GM19240 (cell line): ENCODE measurements around the gene AGO1.
A peak's percentile ranks its signal among the peaks of the same experiment; 100 is the strongest.
"Not testable (repeated sequence)": the region's sequence is repeated elsewhere in the genome, so short reads cannot be mapped to it uniquely, and the experiment has no call there.

Experiments used
- DNase-seq: peaks from one replicate; pipeline ENCODE4 v3.0.0; 2011; ENCODE audit warnings: low spot score; ENCODE audit not compliant: insufficient read length

Gene AGO1

GRCh38 chr1:35915693-35916092 lies 32.7 kb downstream of the AGO1 start:
- DNase-seq = no peak

GRCh38 chr1:35923791-35924221 lies 40.8 kb downstream of the AGO1 start:
- no peak for DNase-seq

GRCh38 chr1:35924838-35925237 lies 41.8 kb downstream of the AGO1 start:
- DNase-seq = no peak

GRCh38 chr1:35925741-35926140 lies 42.7 kb downstream of the AGO1 start:
- no peak for DNase-seq

DNA sequence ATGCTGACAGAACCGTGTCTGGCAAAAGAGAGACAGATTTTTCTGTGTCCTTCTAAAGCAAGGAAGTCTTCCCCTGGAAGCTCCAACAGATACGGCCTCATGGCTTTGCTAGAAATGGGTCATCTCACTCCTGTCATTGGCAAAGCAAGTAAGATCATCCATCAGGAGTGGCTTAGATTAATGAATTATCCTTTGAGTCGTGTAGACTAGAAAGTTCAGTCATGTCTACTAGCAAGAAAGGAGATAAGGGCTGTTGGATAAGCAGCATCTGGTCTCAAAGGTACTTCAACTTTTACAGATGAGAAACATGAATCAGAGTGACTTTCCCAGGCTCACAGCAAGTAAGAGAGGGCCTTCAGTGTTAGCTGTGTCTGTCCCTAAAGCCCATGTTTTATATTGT lies 44.5 kb downstream of the AGO1 start:
- no peak for DNase-seq

DNA sequence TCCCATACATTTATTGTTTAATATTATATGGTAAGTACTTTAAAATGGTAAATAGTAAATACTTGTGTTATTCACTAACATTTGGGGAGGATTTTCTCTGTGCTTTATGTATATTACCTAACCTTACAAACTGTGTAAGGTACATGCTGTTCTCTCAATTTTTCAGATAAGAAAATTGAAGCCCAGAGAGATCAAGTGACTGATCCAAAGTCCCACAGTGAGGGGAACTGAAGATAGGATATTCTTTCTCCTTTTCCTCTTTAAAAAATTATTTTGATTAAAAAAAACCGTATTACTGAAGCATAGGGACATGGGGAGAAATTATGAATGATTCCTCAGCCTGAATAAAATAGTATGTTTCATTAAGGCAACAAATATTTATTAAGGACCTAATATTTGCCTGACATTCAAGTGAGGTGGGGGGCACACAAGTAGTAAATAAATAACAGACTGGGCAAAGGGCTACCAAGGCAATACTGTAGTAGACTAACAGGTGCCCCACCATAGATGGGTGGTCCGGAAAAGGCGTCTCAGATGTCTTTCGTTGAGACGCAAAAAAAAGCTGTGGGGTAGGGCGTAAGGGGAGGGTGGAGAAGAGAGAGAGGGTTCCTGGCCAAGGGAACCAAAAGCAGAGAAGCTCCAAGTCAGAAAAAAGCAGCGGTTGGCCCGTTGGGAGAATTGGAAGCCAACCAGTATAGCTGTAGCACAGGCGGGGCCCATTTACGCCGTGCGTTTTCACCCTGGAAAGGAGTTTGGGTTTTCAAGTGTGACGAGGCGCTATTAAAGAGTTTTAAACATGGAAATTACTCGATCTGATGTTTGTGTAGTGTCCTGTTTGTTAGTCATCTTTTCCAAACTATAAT lies 47.0 kb downstream of the AGO1 start:
- no peak for DNase-seq

DNA sequence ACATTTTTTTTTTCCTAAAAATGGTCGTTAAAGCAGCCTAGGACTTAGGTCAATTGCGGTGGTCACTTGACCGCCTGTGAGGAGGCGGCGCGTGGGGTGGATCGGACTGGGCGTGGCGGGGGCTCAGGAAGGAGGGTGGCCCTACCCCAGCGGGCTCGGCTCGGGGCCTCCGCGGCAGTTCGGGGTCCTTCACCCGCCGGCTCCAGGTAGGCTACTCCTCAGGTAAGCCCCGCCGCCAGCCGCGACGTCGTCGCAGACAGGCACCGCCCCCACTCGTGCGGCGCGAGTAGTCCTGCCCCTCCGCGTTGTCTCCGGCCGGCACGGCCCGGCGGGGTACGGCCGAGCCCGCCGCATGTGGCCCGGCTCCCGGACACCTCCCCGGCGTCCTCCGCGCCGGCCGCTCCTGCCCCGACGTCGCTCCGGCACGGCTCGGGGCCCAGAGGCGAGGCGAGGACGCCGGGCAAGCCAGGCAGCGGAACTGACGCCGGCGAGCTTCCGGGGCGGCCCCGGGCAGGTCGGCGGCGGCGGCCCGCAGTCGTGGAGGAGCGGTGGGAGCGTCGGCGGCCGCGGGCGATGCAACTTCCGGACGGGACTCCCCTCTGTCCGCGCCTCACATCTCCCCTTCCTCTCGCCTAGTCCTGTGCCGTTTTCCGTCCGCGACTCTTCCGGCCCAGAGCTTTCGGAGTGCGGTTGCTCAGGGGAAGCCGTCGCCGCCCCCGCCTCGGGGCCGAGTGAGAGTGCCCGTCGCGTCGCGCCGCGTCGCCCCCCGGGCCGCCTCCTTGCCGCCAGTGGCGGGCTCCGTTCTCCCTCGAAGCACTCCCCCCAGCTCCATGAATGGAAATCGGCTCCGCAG lies 47.8 kb downstream of the AGO1 start, which contains the start of gene AGO3:
TSS of gene AGO3 (plus strand) at position 513 of the 853 bp plus-strand sequence. CDS start at position 835, 322 bp downstream.
- peak; percentile 76 for DNase-seq

GRCh38 chr1:35931446-35932157 lies 48.6 kb downstream of the AGO1 start:
- DNase-seq = no peak

- DNase-seq = no peak
Measured at GRCh38 chr1:35932158-35932636, 49.2 kb downstream of the AGO1 start.

GRCh38 chr1:35932941-35933340 lies 49.9 kb downstream of the AGO1 start:
- DNase-seq = no peak

DNA sequence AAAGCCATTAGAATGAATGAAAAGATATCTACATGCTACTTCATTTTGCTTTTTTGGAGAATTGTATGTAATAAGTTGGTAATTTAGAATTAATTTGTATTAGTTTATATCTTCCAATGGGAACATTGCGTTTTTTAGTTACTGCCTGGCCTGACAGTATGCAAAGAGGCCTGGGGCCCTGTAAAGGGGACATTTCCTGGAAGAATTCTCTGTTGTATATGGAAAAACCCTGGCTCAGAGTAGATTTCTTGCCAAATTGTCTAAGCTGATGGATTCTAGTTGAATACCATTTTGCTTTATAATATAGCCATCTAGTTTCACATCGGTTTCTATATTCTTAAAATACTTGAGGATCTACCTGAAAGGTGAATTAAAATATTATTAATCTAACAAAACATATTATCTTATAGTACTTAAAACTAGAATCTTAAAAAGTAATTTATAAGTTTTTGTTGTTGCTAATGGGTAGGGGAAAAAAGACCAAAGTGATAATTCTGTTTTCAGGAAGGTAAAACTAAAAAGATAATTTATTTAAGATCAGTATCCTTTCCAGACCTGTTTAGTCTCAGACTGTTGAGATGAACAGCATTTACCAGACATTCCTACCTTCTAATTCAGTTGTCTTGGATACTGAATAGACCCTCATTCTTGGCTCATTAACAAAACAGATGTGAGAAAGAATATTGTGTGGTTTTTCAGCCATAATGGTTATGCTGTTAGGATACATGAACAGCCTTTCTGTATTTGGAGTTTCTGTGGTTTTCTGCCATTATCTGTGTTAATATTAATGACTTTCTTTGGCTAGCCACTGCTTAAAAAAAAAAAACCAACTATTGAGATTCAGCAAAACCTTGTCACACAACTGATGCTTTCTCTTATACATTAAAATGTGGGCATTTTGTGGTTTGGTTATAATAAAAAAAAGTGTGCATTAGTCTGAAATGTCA lies 52.7 kb downstream of the AGO1 start:
- no peak for DNase-seq

- no peak for DNase-seq
Measured at GRCh38 chr1:35936838-35937237, 53.8 kb downstream of the AGO1 start.

- no peak for DNase-seq
Measured at GRCh38 chr1:35939484-35939883, 56.5 kb downstream of the AGO1 start.

- no peak for DNase-seq
Measured at GRCh38 chr1:35945327-35945726, 62.3 kb downstream of the AGO1 start.

DNA sequence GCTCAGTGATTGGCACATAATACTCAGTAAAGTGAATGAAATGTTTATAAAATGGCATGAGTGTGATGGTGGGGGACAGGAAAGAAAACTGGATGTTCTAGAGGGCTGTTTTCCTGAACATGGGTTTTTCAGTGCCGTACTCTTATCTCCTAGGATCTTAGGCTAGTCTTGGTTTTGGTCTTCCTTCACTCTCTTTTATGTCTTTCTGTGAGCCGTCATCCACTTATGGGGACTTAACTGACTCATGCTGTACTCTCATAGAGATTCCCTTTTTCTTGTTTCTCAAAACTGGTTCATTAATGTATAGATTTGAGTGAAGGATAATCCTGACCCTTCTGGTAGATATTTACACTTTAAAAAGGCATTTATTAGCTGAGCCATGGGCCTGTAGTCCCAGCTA lies 64.5 kb downstream of the AGO1 start:
- DNase-seq = no peak

DNA sequence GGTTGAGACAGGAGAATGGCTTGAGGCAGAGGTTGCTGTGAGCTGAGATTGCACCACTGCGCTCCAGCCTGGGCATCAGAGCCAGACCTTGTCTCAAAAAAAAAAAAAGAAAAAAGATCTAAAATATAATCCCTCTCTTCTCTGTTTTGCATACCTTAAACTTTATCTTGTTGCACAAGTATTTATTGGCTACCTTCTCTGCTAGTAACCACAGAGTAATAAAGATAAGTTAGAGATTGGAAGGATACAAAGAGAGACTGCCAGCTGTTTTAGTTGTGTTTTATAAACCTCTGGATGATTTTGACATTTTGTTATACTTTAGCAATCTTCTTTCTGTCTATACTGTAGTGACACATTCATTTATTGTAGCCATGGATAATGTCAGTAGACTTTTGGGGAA lies 75.5 kb downstream of the AGO1 start:
- no peak for DNase-seq

- DNase-seq = no peak
Measured at GRCh38 chr1:35959304-35959703, 76.3 kb downstream of the AGO1 start.

- no peak for DNase-seq
Measured at GRCh38 chr1:35962952-35963351, 79.9 kb downstream of the AGO1 start.

GRCh38 chr1:35964277-35964676 lies 81.3 kb downstream of the AGO1 start:
- DNase-seq = not testable (repeated sequence)

DNA sequence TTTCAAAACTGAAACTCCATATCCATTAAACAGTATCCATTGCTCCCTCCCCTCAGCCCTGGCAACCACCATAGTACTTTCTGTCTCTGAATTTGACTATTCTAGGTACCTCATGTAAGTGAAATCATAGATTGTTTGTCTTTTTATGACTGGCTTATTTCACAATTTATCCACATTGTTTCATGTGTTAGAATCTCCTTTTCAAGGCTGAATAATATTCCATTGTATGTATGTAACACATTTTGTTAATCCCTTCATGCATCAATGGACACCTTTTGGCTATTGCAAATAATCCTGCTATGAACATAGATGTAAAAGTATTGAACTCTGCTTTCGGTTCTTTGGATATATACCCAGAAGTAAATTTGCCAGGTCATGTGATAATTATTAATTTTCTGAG lies 85.4 kb downstream of the AGO1 start:
- DNase-seq = no peak
